HG02571 (cell line): Measurements from ENCODE around the gene DISP2.

Experiments
- ATAC-seq: cut with Tn5 transposase; IDR thresholded peaks from one replicate; pipeline ENCODE4 v1.9.1; 2021; ENCODE audit warnings: mild to moderate bottlenecking, moderate library complexity; ENCODE audit not compliant: unreplicated experiment

Gene DISP2

DNA sequence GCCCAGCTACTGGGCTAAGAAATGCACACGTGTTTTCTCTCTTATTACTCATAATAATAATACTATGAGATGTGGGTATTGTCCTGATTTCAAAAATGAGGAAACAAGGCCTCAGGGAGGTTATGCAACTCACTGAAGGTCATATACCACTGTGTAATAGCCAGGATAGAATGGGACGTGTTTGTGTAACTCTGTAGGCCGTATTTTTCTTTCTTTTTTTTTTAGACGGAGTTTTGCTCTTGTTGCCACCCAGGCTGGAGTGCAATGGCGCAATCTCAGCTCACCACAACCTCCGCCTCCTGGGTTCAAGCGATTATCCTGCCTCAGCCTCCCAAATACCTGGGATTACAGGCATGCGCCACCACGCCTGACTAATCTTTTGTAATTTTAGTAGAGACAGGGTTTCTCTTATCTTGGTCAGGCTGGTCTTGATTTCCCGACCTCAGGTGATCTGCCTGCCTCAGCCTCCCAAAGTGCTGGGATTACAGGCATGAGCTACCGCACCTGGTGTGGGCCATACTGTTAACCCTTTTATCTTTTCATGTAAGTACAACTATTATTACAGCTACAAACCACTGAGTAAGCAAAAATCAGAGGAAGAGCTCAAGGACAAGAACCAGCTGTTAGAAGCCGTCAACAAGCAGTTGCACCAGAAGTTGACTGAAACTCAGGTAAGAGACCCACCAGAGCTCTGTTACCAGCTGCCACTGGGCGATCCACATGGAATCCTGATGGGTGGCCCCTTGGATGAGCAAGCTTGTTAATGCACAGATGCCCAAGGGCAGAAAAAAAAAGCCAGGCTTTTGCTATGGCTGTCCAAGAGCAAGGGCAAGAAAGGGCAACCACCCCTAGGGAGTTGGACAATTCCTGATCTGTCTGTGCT is 31.2 kb downstream of the DISP2 start:
- no peak for ATAC-seq

DNA sequence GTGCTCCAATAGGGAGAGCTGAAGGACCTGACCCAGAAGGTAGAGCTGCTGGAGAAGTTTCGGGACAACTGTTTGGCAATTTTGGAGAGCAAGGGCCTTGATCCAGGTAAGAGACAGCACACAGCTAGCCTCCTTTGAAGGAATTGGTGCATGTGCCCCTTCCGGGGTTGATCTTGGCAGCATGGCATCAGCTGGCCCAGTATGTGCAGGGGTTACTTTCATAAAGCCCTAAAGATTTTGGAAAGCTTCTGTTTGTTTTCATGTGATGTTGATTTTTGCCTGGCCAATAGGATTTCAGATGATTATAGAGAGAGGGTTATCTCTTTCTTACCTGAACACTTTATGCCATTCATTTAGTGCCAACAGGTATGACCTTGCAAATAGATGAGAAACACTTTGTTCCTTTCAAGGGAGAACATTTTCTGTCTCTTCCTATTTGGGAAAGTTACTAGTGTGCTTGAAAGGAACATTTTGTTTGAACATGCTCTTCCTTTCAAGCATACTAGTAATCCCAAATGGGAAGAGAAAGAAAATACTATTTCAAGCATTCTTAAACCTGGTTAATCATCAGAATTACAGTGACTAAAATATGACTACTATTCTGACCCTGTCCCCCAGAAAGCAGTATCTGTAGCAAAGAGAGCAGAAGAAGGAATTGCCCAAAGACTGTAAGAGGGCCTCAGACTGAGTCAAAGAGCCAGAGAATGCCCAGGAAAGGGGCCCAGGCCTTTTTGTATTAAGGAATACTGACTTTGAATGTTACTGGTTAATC is 32.0 kb downstream of the DISP2 start:
- ATAC-seq, result no peak

DNA sequence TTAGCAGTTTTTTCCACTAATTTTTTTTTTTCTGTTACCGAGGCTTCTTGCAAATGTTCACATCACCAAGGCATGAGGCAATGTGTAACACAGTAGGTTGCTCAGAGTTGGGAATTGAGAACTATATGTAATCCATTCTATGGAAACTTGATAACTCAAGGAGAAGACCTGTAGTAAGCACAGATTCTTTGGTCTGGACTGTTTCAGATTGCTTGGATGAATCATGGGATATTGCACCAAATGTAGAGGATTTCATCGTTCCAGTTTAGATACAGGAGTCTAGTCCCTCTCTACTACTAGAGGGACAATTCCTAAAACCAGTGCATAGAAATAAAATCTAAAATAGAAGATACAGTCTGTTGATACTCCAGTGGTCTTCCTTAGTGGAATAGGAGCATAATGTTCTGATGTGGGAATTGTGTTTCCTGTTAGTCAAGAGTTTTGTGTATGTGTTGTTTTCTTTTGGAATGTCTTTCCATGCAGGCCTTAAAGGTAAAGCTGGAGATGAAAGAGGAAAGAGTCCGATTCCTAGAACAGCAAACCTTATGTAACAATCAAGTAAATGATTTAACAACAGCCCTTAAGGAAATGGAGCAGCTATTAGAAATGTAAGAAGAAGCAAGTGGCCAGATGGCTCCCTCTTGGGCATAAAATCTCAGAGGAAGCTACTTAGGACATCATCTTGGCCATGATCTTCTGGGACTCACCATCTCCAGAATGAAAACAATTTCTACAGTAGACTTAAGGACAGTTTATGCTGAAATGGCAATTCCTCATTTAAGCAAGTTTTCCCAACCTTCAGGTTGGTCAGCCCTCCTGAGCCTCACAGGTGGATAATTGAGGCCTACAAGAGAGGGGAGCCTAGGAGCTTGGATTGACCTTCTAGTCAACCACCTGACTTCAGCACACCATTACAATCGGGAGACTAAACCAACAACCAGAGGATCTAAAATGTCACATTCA is 35.2 kb downstream of the DISP2 start:
- no peak for ATAC-seq

DNA sequence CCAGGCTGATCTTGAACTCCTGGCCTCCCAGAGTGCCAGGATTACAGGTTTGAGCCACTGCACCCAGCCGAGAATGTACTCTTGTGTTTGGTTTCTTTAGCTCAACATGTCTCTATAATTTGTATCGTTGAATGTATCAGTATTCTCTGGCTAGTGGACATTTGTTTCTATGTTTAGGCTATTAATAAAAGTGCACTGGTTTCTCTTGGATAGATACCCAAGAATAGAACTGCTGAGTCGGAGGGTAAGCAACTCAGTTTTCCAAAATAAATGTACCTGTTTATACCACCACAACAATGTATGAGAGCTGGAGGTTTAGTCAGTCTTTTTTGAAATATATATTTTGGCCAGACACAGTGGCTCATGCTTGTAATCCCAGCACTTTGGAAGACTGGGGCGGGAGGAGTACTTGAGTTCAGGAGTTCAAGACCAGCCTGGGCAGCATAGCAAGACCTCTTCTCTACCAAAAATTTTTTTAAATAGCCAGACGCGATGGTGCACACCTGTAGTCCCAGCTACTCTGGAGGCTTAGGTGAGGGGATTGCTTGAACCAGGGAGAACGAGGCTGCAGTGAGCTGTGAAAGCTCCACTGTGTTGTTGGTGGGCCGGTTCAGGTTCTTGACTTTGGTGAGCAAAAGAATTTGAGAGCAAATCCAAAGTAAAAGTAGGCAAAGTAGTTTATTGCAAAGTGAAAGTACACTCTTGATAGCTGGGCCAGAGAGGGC is 39.8 kb downstream of the DISP2 start:
- ATAC-seq, result no peak

DNA sequence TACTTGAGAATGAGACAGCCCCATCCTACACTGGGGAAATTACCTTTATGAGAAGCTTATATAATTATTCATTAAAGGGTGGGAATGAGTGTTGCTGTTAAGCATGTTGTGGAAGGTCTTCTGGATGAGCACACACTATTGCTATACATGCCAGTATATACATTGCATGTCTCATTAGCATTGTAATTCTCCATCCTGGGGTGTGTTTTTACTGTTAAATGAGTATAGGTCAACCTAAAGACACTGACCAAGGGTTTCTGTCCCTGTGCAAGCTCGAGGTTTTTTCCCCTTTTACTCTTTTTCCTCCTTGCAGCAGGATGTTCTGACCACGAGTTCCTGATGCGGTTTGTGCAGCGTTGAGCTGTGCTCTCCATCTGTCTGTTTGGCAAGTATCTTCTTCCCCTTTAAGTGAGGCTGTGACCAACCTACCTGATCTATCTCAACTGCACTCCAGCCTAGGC is 40.4 kb downstream of the DISP2 start:
- ATAC-seq, result no peak

DNA sequence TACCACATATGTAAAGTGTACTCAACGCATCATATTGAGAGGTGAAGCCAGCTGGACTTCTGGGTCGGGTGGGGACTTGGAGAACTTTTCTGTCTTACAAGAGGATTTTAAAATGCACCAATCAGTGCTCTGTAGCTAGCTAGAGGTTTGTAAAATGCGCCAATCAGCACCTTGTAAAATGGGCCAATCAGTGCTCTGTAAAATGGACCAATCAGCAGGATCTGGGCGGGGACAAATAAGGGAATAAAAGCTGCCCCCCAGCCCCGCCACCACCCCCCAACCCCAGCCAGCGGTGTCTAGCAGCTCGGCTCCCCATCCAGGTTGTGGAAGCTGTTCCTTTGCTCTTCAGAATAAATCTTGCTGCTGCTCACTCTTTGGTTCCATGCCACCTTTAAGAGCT is 41.4 kb downstream of the DISP2 start:
- ATAC-seq, result no peak

DNA sequence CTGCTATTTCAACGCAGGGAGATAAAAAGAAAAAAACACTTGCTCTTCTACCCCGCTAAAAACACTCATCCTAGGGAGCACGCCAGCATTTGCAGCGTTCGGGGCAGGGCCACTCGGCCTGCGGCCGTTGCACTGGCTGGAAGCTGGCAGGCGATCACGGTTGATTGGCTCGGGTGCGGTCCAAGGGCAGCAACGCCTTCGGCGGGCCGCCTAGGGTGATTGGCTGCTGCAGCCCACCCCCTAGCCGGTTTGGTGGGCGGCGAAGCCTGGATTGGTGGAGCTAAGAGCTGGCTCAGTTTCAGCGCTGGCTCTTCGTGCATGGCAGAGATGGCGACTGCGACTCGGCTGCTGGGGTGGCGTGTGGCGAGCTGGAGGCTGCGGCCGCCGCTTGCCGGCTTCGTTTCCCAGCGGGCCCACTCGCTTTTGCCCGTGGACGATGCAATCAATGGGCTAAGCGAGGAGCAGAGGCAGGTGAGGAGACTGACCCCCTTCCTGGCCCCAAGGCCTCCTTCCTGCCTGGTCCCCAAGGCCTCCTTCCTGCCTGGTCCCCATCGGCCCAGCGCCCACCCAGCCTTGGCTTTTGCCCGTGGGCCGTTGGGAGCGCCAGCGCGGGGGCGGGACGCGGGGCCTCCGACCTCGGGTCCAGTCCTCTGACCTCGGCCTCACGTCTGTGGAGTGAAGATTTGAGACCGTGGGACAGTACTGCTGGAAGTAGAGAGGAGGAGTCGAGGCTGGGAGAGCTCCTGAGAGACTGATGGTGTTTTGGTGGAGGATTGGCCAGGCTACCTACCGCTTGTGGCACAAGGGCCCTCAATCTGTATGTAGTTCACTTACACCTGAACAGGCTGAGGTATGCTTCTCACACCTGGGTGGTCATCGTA is 47.7 kb downstream of the DISP2 start, which contains the start of gene IVD:
Gene IVD (plus strand): TSS at position 295 of the 881 bp plus-strand sequence. CDS start 33 bp downstream, at position 328.
- peak; percentile 68 for ATAC-seq

DNA sequence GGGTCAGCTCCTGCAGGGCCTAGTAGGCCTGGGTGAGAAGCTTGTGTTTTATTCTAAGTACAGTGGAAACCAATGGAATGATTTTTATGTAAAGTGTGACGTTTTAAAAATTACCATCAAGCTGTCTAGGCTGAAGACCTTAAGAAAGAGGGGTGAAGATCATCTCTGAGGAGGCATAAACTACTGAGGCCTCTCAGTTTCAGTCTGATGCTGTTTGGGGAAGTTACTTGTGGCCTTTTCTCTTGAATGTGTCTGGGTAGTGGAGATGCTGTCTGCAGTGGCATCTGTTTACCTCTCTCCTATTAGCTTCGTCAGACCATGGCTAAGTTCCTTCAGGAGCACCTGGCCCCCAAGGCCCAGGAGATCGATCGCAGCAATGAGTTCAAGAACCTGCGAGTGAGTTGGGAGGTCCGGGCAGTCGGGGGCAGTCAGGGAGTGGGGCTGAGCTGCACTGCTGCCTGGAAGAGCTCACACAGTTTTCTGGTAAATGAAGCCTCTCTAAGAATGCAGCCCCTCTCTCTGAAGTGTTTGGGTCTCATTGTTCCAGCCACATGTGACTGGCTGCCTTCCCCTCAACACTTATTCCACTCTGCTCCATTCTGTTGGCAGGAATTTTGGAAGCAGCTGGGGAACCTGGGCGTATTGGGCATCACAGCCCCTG is 49.4 kb downstream of the DISP2 start:
- ATAC-seq, result peak; percentile 44

DNA sequence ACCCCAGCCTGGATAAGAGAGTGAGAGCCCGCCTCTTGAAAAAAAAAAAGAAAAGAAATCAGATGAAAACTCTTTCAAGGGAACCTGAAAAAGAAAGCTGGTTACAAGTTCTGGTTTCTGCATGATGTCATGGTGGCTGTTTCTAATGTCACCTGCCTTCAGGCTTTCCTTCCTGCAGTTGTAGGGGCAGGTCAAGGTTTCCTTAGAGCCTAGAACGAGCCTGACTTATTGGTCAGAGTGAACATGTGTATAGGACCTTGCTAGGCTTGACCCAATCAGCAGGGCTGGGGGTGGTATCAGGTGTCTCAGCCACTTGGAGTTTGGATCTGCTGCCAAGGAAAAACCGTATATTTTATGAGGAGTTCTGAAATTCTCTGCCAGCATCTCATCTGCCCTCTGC is 51.3 kb downstream of the DISP2 start:
- no peak for ATAC-seq

DNA sequence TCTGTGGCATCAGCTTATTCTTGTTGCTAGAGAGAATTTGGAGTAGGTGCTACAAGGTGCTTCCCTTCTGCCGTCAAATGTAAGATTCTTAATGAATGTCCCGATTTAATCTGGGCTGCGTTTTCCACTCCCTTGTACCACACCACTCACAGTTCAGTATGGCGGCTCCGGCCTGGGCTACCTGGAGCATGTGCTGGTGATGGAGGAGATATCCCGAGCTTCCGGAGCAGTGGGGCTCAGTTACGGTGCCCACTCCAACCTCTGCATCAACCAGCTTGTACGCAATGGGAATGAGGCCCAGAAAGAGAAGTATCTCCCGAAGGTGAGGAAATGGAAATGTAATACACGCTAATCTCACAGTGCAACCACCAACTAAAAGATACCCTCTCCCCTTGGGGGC is 52.5 kb downstream of the DISP2 start:
- ATAC-seq, result no peak

DNA sequence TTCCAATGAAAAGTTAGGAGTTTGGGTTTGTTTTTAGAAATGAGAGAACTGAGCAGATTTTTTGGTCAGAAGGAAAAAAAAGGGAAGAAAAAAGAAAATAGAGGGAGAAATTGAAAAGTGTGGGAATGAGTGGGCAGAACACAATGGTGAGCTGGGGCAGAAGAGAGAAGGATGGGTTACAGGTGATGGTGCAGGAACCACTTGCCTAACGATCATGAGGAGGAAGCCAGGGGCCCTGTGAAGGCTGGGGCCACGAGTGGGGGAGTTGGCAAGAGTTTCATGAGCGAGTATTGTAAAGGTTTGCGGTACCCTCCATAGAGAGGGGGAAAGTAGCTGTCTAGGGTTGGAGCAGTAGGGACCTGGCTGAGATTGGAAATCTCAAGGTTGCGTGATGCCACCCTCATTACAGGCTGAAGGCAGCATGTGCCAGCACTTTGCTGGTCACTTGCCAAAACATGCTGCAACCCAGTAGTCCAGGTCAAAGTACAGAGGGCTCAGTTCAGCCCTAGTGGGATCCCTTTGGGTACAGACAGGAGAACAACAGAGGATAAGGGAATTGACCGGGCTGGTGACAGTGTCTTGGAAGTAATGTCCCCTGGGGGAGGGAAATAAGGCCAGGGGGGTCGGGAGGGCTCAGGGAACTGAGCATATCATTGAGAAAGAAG is 54.2 kb downstream of the DISP2 start:
- no peak for ATAC-seq

DNA sequence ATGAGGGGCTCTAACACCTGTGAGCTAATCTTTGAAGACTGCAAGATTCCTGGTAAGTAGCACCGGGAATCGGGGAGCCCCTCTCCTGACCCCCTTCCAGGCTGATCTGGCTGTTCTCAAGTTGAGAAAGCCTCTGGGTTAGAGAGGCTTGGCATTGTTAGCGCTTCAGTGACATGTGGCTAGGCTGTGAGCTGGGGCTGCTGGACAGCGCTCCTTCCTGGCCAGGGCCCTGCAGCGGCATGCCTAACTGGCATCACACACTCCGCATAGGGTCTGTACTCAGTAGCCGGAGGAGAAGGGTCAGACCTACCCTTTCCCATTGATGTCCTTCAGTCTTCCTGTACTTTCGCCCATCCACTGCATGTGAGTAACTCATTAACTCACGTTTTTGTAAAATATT is 55.0 kb downstream of the DISP2 start:
- ATAC-seq, result no peak

DNA sequence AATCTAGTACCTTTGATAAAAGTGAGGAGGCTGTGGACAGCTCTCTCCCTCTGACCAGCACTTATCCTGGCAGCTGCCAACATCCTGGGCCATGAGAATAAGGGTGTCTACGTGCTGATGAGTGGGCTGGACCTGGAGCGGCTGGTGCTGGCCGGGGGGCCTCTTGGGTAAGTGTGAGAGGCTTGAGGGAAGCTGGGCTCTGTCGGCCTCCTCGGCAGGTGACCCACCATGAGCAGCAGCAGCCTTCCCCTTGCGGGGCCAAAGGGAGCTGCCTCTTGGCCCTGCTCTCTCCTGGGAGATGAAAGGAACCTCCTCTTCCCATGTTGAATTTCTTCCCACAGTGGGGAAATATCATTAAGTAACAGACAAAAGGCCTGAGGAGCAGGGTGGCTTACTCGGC is 56.8 kb downstream of the DISP2 start:
- no peak for ATAC-seq

DNA sequence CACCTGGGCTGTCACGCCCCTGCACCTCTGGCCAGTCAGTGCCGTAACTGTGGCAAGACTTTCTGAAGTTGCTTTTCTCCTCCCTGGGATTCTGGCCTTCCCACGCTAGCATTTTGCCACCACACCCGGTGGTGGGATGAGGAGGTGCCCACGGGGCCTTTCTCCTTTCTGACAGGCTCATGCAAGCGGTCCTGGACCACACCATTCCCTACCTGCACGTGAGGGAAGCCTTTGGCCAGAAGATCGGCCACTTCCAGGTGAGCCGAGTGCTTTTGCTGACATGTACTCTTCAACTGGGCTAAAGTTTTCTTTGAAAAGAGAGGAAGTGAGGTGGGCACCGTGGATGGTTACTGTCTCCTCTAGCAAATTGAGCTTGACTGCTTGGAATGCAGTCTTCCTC is 57.2 kb downstream of the DISP2 start:
- no peak for ATAC-seq

DNA sequence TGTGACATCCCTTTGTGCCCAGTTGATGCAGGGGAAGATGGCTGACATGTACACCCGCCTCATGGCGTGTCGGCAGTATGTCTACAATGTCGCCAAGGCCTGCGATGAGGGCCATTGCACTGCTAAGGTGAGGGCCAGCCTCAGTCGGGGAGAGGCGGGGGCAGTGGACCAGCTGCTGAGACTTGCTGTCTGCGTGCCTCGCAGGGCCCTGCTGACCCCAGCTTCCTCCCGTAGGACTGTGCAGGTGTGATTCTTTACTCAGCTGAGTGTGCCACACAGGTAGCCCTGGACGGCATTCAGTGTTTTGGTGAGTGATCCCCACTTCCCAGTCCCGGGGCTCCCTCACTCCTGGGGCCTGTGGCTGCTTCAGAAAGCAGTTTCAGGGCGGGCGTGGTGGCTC is 58.0 kb downstream of the DISP2 start:
- ATAC-seq, result no peak

DNA sequence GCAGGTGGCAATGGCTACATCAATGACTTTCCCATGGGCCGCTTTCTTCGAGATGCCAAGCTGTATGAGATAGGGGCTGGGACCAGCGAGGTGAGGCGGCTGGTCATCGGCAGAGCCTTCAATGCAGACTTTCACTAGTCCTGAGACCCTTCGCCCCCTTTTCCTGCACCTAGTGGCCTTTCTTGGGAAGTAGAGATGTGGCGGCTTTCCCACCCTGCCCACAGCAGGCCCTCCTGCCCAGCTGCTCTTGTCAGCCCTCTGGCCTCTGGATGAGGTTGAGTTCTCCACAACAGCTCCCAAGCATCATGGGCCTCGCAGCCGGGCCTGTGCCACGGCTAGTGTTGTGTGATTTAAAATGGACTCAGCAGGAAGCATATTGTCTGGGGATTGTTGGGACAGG is 60.1 kb downstream of the DISP2 start:
- no peak for ATAC-seq

DNA sequence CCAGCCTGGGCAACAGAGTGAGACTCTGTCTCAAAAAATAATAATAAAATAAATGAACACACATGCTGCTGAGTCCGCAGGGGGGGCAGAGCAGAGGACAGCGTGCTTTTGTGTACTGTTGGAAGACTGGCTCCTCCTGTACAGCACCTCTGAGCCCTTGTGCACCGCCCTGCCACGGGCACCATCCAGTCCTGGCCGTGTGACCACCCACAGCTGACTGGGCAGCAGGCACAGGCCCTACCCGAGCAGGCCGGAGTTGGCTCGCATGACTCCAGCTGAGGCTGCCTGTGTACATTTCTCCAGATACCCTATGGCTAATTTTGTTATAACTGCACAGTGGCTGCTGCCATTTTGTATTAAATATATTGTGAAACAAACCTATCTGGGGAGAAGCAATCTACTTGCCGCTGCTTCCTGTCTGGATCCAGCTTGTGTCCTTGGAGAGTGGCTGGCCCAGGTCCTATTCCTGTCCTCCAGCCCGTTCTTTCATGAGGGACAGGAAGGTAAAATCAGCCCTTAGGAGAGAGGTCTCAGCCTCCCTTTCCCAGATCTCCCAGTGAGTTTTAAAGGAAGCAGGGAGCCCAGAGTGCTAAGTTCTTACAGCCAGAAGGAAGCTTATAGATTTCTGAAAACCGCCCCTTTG is 62.2 kb downstream of the DISP2 start:
- no peak for ATAC-seq

DNA sequence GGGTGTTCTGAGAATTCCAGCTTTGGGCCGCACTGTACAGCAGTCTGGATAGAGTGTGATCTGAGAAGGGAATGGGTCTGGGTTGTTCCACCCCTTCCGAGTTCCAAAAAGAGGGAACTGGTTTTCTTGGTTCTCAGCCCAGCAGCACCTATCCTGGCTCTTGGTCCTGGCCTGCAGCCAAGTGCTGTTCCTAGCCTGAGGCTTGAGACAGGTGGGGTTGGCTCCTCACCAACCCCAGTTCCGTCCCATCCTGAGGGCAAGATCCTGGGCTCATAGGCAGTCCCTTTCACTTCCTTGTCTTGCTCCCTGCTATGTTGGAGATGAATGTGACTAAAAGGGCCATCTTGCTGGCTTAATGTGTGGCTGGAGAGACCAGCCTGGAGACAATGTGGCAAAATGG is 62.8 kb downstream of the DISP2 start:
- no peak for ATAC-seq
